B cell (primary cell): Measurements from ENCODE around the gene NFATC2. TPM values are rescaled to one million over a fixed set of nuclear protein-coding genes. Genes with fewer than 3 reads are reported as not detected.

Experiments
- ATAC-seq: fragments of 200-7000 bp; cut with Tn5 transposase; one replicate; pipeline ENCODE4 v1.10.0; 2021; ENCODE audit warnings: low read depth, mild to moderate bottlenecking, moderate number of reproducible peaks, moderate library complexity
- CTCF ChIA-PET: fragments of 350-600 bp; sonication (Branson Sonifier 250); formaldehyde crosslinking; loops from one replicate; lab custom pipeline; 2021; ENCODE audit warnings: antibody characterized with exemption, inconsistent platforms; lab: Charles Lee
- POLR2A ChIA-PET: fragments of 350-600 bp; sonication (Branson Sonifier 250); formaldehyde crosslinking; loops from one replicate; lab custom pipeline; 2021; ENCODE audit warnings: antibody characterized with exemption; lab: Charles Lee
- DNase-seq: peaks from one replicate; pipeline ENCODE4 v3.0.0; 2013
- H2AFZ ChIP-seq: 2 replicates; pipeline ENCODE4 v1.6.1; 2012; ENCODE audit warnings: mild to moderate bottlenecking, low read depth, low read length; ENCODE audit not compliant: insufficient read depth, poor library complexity, severe bottlenecking
- H3K27ac ChIP-seq, 2 donors: 1 replicate in 1 of 2; 2 replicates in 1 of 2; pipeline ENCODE4 v1.5.1; 2012 to 2013; ENCODE audit warnings: low read length in 2 of 2, mild to moderate bottlenecking in 2 of 2, moderate library complexity in 1 of 2
- H3K27me3 ChIP-seq, 4 experiments: fragments of 200-600 bp in 1 of 4; sonication (generic) in 1 of 4; replicated peaks in 1 of 4; 1 replicate in 2 of 4; 2 replicates in 2 of 4; pipeline versions ENCODE4 v1.6.1 to v1.7.0; 2013 to 2016; ENCODE audit warnings: low read length in 3 of 4, mild to moderate bottlenecking in 2 of 4, mixed read lengths in 1 of 4, moderate library complexity in 1 of 4; ENCODE audit not compliant: insufficient read depth in 4 of 4, control insufficient read depth in 3 of 4; ENCODE audit errors: control extremely low read depth in 1 of 4
- H3K36me3 ChIP-seq, 2 experiments: replicated peaks in 1 of 2; 1 replicate in 1 of 2; 2 replicates in 1 of 2; pipeline versions ENCODE4 v1.6.1 to v1.7.1; 2013; ENCODE audit warnings: low read length in 1 of 2; ENCODE audit not compliant: insufficient read depth in 2 of 2, control insufficient read depth in 1 of 2; ENCODE audit errors: control extremely low read depth in 1 of 2, extremely low read depth in 1 of 2
- H3K4me1 ChIP-seq, 2 donors: fragments of 200-600 bp in 1 of 2; sonication (generic) in 1 of 2; 1 replicate in 1 of 2; 2 replicates in 1 of 2; pipeline versions ENCODE4 v1.5.1 to v1.6.1; 2013 to 2017; ENCODE audit warnings: low read length in 2 of 2; ENCODE audit not compliant: control insufficient read depth in 2 of 2, insufficient read depth in 2 of 2
- H3K4me2 ChIP-seq: replicated peaks from 2 replicates; pipeline ENCODE3; 2012; ENCODE audit warnings: mild to moderate bottlenecking, low read depth, low read length; ENCODE audit not compliant: poor library complexity, severe bottlenecking
- H3K4me3 ChIP-seq, 5 experiments: fragments of 200-600 bp in 1 of 5; sonication (generic) in 1 of 5; 1 replicate in 3 of 5; 2 replicates in 2 of 5; pipeline versions ENCODE4 v1.5.1 to v1.7.0; 2011 to 2016; ENCODE audit warnings: low read length in 4 of 5, mild to moderate bottlenecking in 4 of 5, low read depth in 2 of 5, control low read depth in 1 of 5, moderate library complexity in 1 of 5; ENCODE audit not compliant: insufficient read depth in 1 of 5; ENCODE audit errors: control extremely low read depth in 1 of 5, extremely low read depth in 1 of 5
- H3K79me2 ChIP-seq: fragments of 200-600 bp; sonication (generic); one replicate; pipeline ENCODE4 v1.6.0; 2016; ENCODE audit warnings: low read length; ENCODE audit not compliant: control insufficient read depth, insufficient read depth
- H3K9ac ChIP-seq: fragments of 200-600 bp; sonication (generic); 2 replicates; pipeline ENCODE4 v1.6.1; 2017; ENCODE audit warnings: mild to moderate bottlenecking, low read length, moderate library complexity
- H3K9me3 ChIP-seq, 3 donors: one replicate each; pipeline versions ENCODE4 v1.6.1 to v1.7.1; 2013; ENCODE audit warnings: low read length in 2 of 3; ENCODE audit not compliant: control insufficient read depth in 2 of 3, insufficient read depth in 1 of 3; ENCODE audit errors: control extremely low read depth in 1 of 3
- H4K20me1 ChIP-seq: 2 replicates; pipeline ENCODE4 v1.6.0; 2012; ENCODE audit warnings: mild to moderate bottlenecking, low read length; ENCODE audit not compliant: insufficient read depth, control insufficient read depth, poor library complexity, severe bottlenecking
- H3K27ac Mint-ChIP-seq: one replicate; pipeline ENCODE4 v1.8.0; 2021; ENCODE audit warnings: mixed read lengths
- H3K27me3 Mint-ChIP-seq: one replicate; pipeline ENCODE4 v1.8.0; 2021; ENCODE audit warnings: mixed read lengths
- H3K4me1 Mint-ChIP-seq: one replicate; pipeline ENCODE4 v1.8.0; 2021; ENCODE audit warnings: mixed read lengths
- H3K4me3 Mint-ChIP-seq: one replicate; pipeline ENCODE4 v1.8.0; 2021; ENCODE audit warnings: mixed read lengths
- H3K9me3 Mint-ChIP-seq: one replicate; pipeline ENCODE4 v1.8.0; 2022; ENCODE audit warnings: mixed read lengths; ENCODE audit not compliant: insufficient read depth
- CTCF ChIP-seq: fragments of 200-600 bp; IDR thresholded peaks from one replicate; pipeline ENCODE4 v1.8.0; 2022; ENCODE audit warnings: antibody characterized with exemption, mild to moderate bottlenecking
- EZH2 ChIP-seq: IDR thresholded peaks from 2 replicates; pipeline ENCODE4 v1.6.1; 2012; ENCODE audit warnings: borderline replicate concordance, low read depth, mild to moderate bottlenecking, moderate library complexity, low read length; ENCODE audit not compliant: insufficient read depth, poor library complexity, severe bottlenecking
- WGBS: methylation state at CpG from one replicate; pipeline ENCODE4 v1.1.5; 2013; ENCODE audit warnings: missing lambda C conversion rate; ENCODE audit not compliant: insufficient coverage; 5-methylcytosine and 5-hydroxymethylcytosine counted together
- intact Hi-C: fragments of 100-400 bp; cut with micrococcal nuclease; formaldehyde crosslinking; loops from one replicate; pipeline ENCODE4 v1.10.0; 2022
- polyA plus RNA-seq: library from polyadenylated mRNA; depleted of rRNA; stranded (reverse); fragments of >200 nt; gene quantifications from 2 replicates; pipeline ENCODE4 v1.2.3, GENCODE V29; 2012
- total RNA-seq, 2 donors: library from RNA; stranded (reverse); fragments of 120-200 nt in 1 of 2; gene quantifications; 1 replicate in 1 of 2; 2 replicates in 1 of 2; pipeline versions ENCODE4 v1.2.3 to v1.2.4, GENCODE V29; 2013 to 2022

NFATC2 gene
- total and polyA plus RNA-seq, 2 donors (not counting 1 experiment from before 2014, with no cell fraction given): 10.1 to 38.0 TPM

DNA sequence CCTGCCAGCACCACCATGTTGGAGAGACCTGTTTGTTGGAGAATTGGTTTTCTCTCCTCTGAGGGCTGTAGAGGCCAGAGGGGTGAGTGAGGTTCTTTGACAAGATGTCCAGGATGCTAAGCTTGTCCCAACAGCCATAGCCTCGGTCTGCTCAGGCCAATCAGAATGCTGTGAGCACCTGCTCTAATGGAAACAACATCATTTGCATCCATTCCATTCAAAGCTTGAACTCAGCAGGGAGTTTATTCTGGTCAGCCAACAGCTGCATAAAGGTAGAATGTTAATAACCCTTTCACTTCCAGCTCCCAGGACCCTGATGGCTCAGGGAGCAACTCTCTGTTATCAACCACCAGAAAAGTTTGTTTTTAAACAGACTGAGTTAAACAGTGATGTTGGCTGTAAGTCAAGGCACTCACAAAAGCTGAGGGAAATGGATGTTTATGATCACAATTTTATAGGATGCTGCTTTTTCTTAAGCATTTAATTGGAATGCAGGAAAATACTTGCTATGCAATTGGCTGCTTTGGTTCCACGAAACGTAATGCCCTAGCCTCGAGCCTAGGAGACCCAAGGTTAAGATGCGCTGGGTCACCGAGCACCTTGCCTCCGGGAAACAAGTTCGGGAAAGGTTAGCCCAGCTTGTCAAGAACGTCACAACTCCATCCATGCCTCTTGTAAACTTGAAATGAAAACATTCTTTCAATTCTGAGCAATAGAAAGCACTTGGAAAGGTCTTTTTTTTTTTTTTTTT lies 155.2 kb downstream of the NFATC2 start:
- CTCF ChIA-PET: interaction anchor here (0.7 to 4.0 kb wide), 20 partner anchors 9 to 406 kb away, joined by 3 to 127 read pairs (median 9); partner anchors contain the start of gene NFATC2
- TF ChIP-seq CTCF (no peak), EZH2 (no peak)
- no peaks in the 10 kb centered on the region for H3K9me3 ChIP-seq

GRCh38 chr20:51386586-51386985 lies 155.9 kb downstream of the NFATC2 start:
- POLR2A ChIA-PET: interaction anchor here (1.3 to 1.5 kb wide), 2 partner anchors 156 to 209 kb away, joined by 4 to 6 read pairs; partner anchors contain the start of gene NFATC2
- Histone ChIP-seq H2AFZ (no peak overlapping the region), H4K20me1 (no peaks in the 10 kb centered on the region), H3K9me3 (peaks cover 0 to 1% (median 0%) of the 10 kb centered on the region in 3 donors), H3K36me3 (peaks cover 0 to 28% of the 10 kb centered on the region in 2 experiments), H3K27ac (peak overlapping the region in 1 of 2 donors; percentile 40), H3K9ac (no peak overlapping the region), H3K4me1 (peaks cover 0 to 17% of the 10 kb centered on the region in 2 donors), H3K27me3 (no peaks in the 10 kb centered on the region), H3K4me2 (no peak overlapping the region), H3K79me2 (no peaks in the 10 kb centered on the region), H3K4me3 (no peak overlapping the region)
- Mint-ChIP-seq H3K4me1 (peaks cover 19% of the 10 kb centered on the region), H3K27me3 (no peaks in the 10 kb centered on the region), H3K9me3 (no peaks in the 10 kb centered on the region), H3K27ac (peak overlapping the region; percentile 44), H3K4me3 (no peak overlapping the region)
- intact Hi-C loops: loop anchor here (1.0 to 5.0 kb wide), 5 partner anchors 14 to 209 kb away; no protein-coding TSS in a partner anchor
- TF ChIP-seq CTCF (no peak), EZH2 (no peak)
- ATAC-seq (no peak), DNase-seq (no peak)
- CTCF ChIA-PET: interaction anchor here (1.0 to 4.0 kb wide), 40 partner anchors 10 to 405 kb away, joined by 3 to 127 read pairs (median 6); partner anchors contain the start of gene NFATC2
- WGBS: 100% methylated on average over 1 of the region's 4 CpGs

More for the DNA sequence above, 155.2 kb downstream of the NFATC2 start:
- no peak overlapping the region for H3K4me2 ChIP-seq
- Mint-ChIP-seq H3K4me1 (peaks cover 22% of the 10 kb centered on the region), H3K27me3 (no peaks in the 10 kb centered on the region), H3K27ac (no peak overlapping the region), H3K9me3 (no peaks in the 10 kb centered on the region), H3K4me3 (no peak overlapping the region)
- H3K36me3 ChIP-seq: peaks cover 0 to 31% of the 10 kb centered on the region in 2 experiments
- H3K79me2 ChIP-seq: no peaks in the 10 kb centered on the region
- DNase-seq (no peak), ATAC-seq (no peak)
- intact Hi-C loops: loop anchor here (2.0 to 5.0 kb wide), 3 partner anchors 14 to 75 kb away; no protein-coding TSS in a partner anchor
- H3K27ac ChIP-seq: no peak overlapping the region
- POLR2A ChIA-PET: interaction anchor here (1.5 kb wide), 1 partner anchor 208 kb away, joined by 4 read pairs; no protein-coding TSS in a partner anchor
- no peak overlapping the region for H3K4me3 ChIP-seq
- H3K9ac ChIP-seq: no peak overlapping the region
- no peak overlapping the region for H2AFZ ChIP-seq
- WGBS: 94% methylated on average over 6 of the region's 9 CpGs
- no peaks in the 10 kb centered on the region for H3K27me3 ChIP-seq
- peaks cover 0 to 17% of the 10 kb centered on the region in 2 donors for H3K4me1 ChIP-seq
- no peaks in the 10 kb centered on the region for H4K20me1 ChIP-seq
